Mucosa of rectum (tissue), 2 donors: ENCODE results near the gene TLE5.
A peak's percentile ranks its signal among the peaks of the same experiment; 100 is the strongest.

ENCODE experiments used
- H3K27ac ChIP-seq, 2 donors: one replicate each; pipeline ENCODE4 v1.7.0; 2013; ENCODE audit warnings: inconsistent platforms in 2 of 2, low read depth in 2 of 2, low read length in 2 of 2
- H3K27me3 ChIP-seq, 2 donors: one replicate each; pipeline ENCODE4 v1.7.0; 2013; ENCODE audit warnings: low read length in 2 of 2; ENCODE audit not compliant: control insufficient read depth in 2 of 2, insufficient read depth in 2 of 2
- H3K36me3 ChIP-seq, 2 donors: one replicate each; pipeline ENCODE4 v1.7.0; 2013; ENCODE audit warnings: low read length in 2 of 2; ENCODE audit not compliant: control insufficient read depth in 2 of 2, insufficient read depth in 2 of 2
- H3K4me1 ChIP-seq, 2 donors: one replicate each; pipeline ENCODE4 v1.7.0; 2013; ENCODE audit warnings: low read length in 2 of 2, mild to moderate bottlenecking in 1 of 2; ENCODE audit not compliant: control insufficient read depth in 2 of 2, insufficient read depth in 2 of 2
- H3K4me3 ChIP-seq, 2 donors: one replicate each; pipeline ENCODE4 v1.7.0; 2013; ENCODE audit warnings: low read length in 2 of 2
- H3K9ac ChIP-seq, 2 donors: one replicate each; pipeline ENCODE4 v1.7.0; 2013; ENCODE audit warnings: low read length in 2 of 2, low read depth in 1 of 2, mild to moderate bottlenecking in 1 of 2
- H3K9me3 ChIP-seq, 2 donors: one replicate each; pipeline ENCODE4 v1.7.0; 2013; ENCODE audit warnings: low read length in 2 of 2; ENCODE audit not compliant: control insufficient read depth in 2 of 2
- donor health status: healthy.
- donor health status: Normal muscosa, but diverticular disease.

Gene TLE5

DNA sequence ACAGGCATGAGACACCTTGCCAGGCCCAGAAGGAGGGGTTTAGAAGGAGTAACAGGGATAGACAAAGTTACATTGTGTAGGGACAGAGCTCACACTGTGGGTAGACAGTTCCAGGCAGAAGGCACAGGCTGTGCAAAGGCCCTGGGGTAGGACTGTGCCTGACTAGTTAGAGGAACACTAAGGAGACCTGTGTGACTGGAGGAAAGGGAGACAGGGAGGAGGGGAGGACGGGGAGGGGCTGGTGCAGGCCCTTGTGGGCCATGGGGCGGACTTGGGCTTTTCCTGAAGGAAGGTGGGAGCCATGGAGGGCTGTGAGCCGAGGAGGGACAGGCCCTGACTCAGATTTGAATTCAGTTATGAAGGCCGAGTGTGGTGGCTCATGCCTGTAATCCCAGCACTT is 17.3 kb upstream of the TLE5 start:
- Histone ChIP-seq H3K4me3 (no peak overlapping the region), H3K9ac (no peak overlapping the region), H3K27me3 (no peaks in the 10 kb centered on the region), H3K36me3 (no peaks in the 10 kb centered on the region), H3K9me3 (no peaks in the 10 kb centered on the region), H3K27ac (peak overlapping the region; percentile 43 to 68), H3K4me1 (peaks cover 5 to 33% of the 10 kb centered on the region in 2 donors)

DNA sequence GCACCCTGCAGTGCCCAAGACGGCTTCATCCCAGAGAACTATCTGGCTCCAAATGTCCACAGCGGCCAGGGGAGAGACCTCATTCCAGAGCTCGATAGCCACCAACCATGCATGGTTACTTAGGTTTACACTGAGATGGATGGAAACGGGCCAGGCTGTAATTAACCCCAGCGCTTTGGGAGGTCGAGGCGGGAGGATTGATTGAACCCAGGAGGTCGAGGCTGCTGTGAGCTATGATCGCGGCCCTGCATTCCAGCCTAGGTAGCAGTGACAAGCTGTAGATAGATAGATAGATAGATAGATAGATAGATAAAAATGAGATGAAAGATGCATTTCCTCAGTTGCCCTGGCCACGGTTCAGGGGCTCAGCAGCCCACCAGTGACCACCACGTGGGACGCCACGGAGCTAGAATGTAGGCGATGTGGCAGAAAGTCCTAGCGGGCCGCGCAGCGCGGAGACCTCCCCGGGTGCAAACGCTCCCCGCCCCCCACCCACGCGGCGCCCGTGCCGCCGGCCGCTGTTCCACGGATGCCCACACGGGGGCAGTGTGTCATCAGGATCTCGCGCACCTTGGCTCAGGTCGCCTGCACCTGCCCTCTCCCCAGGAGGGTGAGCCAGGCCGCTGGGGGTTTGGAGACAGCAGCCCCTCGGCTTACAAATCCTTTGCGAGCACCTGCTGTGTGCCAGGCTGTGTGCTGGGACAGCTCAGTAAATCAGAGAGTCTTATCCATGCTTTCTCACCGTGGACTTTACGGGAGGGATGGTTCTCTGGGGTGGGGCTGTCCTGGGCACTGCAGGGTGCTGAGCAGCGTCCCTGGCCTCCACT is 13.5 kb upstream of the TLE5 start:
- Histone ChIP-seq H3K9me3 (no peaks in the 10 kb centered on the region), H3K9ac (no peak overlapping the region), H3K27ac (no peak overlapping the region)

GRCh38 chr19:3073931-3074595 is 11.8 kb upstream of the TLE5 start:
- Histone ChIP-seq H3K27ac (no peak overlapping the region), H3K36me3 (no peaks in the 10 kb centered on the region), H3K4me3 (no peak overlapping the region), H3K4me1 (peaks cover 6 to 8% of the 10 kb centered on the region in 2 donors), H3K27me3 (no peaks in the 10 kb centered on the region), H3K9ac (no peak overlapping the region), H3K9me3 (no peaks in the 10 kb centered on the region)

More for the DNA sequence above, 13.5 kb upstream of the TLE5 start:
- Histone ChIP-seq H3K4me3 (no peak overlapping the region), H3K36me3 (no peaks in the 10 kb centered on the region), H3K4me1 (peaks cover 9 to 21% of the 10 kb centered on the region in 2 donors), H3K27me3 (no peaks in the 10 kb centered on the region)

DNA sequence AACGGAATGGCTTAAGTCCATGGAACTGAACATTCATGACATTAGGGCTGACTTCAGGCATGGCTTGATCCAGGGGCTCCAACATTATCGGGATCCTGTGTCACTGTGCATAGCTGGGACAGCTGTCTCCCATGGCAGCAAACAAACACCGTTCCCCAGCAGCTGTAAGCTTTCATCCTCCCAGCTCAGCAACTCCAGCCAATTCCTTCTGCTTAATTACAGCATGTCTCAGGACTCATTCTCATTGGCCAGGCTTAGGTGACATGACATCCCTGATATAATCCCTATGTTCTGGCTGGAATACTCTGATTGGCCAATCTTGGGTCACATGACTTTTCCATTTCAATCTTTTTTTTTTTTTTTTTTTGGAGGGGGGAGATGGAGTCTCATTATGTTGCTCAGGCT is 10.9 kb upstream of the TLE5 start:
- Histone ChIP-seq H3K27me3 (no peaks in the 10 kb centered on the region), H3K9ac (no peak overlapping the region), H3K27ac (no peak overlapping the region), H3K4me1 (peaks cover 6 to 8% of the 10 kb centered on the region in 2 donors), H3K4me3 (no peak overlapping the region), H3K9me3 (no peaks in the 10 kb centered on the region), H3K36me3 (no peaks in the 10 kb centered on the region)

- Histone ChIP-seq H3K27me3 (no peaks in the 10 kb centered on the region), H3K4me1 (peaks cover 6 to 8% of the 10 kb centered on the region in 2 donors), H3K9ac (peak overlapping the region in 1 of 2 donors; percentile 17), H3K27ac (no peak overlapping the region), H3K4me3 (no peak overlapping the region), H3K36me3 (no peaks in the 10 kb centered on the region), H3K9me3 (no peaks in the 10 kb centered on the region)
Observed at GRCh38 chr19:3071768-3072167, 9.5 kb upstream of the TLE5 start.

- H3K4me3 ChIP-seq = no peak overlapping the region
- no peaks in the 10 kb centered on the region for H3K9me3 ChIP-seq
- peaks cover 5 to 11% of the 10 kb centered on the region in 2 donors for H3K4me1 ChIP-seq
- no peak overlapping the region for H3K27ac ChIP-seq
- H3K9ac ChIP-seq = no peak overlapping the region
- no peaks in the 10 kb centered on the region for H3K36me3 ChIP-seq
- no peaks in the 10 kb centered on the region for H3K27me3 ChIP-seq
Observed at GRCh38 chr19:3068071-3068470, 5.8 kb upstream of the TLE5 start.

- Histone ChIP-seq H3K9ac (no peak overlapping the region), H3K27me3 (no peaks in the 10 kb centered on the region), H3K4me3 (no peak overlapping the region), H3K36me3 (no peaks in the 10 kb centered on the region), H3K4me1 (peaks cover 7 to 10% of the 10 kb centered on the region in 2 donors), H3K9me3 (no peaks in the 10 kb centered on the region), H3K27ac (no peak overlapping the region)
Observed at GRCh38 chr19:3067563-3067962, 5.3 kb upstream of the TLE5 start.

GRCh38 chr19:3066482-3067049 is 4.3 kb upstream of the TLE5 start:
- no peak overlapping the region for H3K27ac ChIP-seq
- H3K27me3 ChIP-seq = no peaks in the 10 kb centered on the region
- H3K9me3 ChIP-seq = no peaks in the 10 kb centered on the region
- H3K36me3 ChIP-seq = no peaks in the 10 kb centered on the region
- H3K4me3 ChIP-seq = no peak overlapping the region
- H3K4me1 ChIP-seq = peaks cover 7 to 10% of the 10 kb centered on the region in 2 donors
- no peak overlapping the region for H3K9ac ChIP-seq

GRCh38 chr19:3065675-3066357 is 3.5 kb upstream of the TLE5 start:
- Histone ChIP-seq H3K27ac (peak overlapping the region; percentile 7 to 38), H3K9ac (peak overlapping the region; percentile 8 to 58), H3K9me3 (no peaks in the 10 kb centered on the region), H3K27me3 (no peaks in the 10 kb centered on the region), H3K4me1 (peaks cover 7 to 13% of the 10 kb centered on the region in 2 donors), H3K36me3 (no peaks in the 10 kb centered on the region), H3K4me3 (no peak overlapping the region)

- H3K27me3 ChIP-seq = no peaks in the 10 kb centered on the region
- peaks cover 11 to 15% of the 10 kb centered on the region in 2 donors for H3K4me1 ChIP-seq
- no peak overlapping the region for H3K27ac ChIP-seq
- H3K9me3 ChIP-seq = no peaks in the 10 kb centered on the region
- H3K4me3 ChIP-seq = no peak overlapping the region
- peaks cover 7 to 8% of the 10 kb centered on the region in 2 donors for H3K36me3 ChIP-seq
- H3K9ac ChIP-seq = no peak overlapping the region
Observed at GRCh38 chr19:3064011-3064330, 1.7 kb upstream of the TLE5 start.
